ENCODE measurements around the gene NDUFS2.

Gene NDUFS2

DNA sequence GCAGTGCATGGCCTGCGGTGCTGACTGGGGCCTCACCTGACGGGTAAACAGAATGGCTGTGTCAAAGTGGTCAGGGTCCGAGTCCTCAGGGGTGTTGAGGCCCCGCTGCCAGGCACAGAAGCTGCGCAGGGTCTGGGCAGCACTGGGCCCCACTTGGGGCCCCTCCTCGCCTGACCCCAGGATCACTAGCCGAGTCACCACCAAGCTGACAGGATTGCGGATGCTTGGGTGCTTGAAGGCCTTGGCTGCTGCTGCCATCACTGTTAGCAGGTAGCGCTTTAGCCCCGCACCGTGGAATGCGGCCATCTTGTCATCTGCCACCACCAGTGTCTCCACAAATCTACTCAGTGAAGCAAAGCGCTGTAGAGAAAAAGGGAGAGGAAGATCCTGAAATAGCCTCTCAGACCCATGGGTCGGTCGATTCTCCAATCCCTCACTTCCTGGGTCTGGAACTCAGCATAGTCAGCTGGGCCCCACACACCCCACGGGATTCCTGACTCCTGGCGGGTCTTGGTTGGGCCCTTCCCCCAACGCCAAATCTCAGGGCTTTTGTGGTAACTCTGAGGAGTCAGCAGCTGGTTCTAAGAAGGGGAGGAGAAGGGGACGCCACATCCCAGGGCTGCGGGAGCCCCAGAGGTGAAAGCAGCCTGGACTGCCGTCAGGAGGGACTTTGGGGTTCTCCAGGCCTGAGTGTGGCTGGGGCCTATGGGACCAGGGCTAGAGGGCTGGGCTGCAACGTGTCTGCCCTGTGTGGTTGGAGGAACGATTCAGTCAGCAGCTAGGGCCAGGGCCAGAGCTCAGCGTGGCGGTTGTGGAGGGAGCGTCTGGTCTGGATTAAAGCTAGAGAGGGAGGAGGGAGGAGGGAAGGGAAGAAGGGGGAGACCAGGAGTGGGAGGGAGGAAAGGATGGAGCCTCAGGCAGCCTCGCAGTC, 5.4 kb upstream of the NDUFS2 start:
- peak; percentile 17 to 24 for DNase-seq

DNA sequence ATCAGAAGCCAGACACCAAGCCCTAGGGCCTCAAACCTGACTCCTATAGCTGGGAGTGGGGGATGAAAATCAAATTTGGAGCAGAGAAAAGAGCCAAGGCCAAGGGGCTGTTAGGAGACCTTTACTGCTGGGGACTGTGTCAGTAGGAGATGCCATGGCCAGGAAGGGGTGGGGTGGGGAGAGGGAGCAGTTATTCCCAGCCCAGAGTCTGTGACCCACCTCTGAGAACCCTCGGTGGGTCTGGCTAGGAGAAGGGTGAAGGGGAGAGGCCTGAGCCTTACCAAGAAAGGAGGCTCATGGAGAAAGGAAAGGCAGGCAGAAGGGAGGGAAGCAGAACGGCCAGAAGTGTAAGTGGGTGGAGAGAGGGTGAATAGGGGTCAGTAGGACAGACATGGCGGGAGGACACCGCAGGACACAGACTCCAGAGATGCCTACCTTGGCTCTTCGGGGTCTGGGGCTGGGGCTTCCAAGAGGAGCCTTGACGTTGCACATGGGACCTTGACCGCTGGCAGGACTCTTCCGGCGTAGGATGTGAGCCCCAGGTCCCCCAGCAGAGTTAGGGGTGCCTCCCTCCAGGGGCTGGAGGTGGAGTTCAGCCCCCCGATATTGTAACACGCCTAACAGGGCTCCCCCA, 4.5 kb upstream of the NDUFS2 start:
- no peak for DNase-seq

DNA sequence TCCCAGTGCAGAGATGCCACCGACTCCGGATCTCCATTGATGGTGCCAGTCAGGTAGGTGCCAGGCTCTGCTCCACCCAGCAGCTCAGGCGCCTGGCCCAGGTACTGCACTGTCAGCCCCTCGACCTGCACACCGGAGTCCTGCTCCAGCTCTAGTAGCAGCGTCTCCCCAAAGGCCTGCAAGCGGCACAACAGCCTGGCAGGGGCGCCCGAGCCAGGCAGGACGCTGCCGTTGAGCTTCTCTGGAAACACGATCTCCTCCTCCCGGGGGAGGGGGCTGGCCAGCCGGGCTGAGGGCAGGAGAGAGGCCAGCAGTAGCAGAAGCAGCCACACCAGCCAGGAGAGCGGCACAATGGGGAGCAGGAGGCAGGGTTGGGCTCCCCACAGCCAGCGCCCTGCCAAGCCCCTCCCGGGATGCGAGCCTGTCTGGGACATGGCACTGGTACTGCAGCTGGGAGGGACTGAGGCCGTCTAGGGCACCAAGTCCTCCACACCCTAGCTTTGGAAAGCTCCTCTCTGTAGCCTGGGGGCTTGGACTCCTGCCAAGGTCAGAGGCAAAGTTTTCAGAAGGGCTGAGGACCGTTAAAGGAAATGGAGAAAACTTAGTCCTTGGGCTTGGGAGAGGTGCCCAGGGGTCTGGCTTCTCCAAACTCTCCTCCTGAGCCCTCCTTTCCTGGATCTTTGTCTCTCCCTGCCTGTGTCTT, 3.8 kb upstream of the NDUFS2 start:
- peak in 1 of 2 donors; percentile 68 for DNase-seq

DNA sequence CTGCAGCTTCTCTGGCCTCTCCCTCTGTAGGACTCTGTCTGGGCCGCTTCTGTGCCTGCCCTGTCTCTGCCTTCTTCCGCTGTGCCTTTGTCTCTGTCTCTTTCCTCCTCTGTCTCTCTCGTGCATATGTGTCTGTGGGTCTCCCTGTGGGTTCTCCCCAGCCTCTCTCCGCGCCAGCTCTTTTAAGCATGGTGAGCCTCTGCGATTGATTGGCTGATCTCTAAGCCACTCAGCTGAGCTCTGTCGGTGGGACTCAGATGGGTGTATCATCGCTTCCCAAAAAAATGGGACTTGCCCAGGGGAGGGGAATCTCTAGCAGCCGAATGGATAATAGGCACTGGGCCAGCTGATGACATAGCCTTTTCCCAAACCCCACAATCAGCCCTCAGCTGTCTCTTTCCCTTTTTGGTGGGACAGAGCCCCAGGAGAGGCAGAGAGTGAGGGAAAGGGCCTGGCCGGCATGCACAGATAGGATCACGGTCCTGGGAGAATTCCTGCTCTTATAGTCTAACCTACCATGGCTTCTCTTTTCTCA, 3.2 kb upstream of the NDUFS2 start, which contains the start of gene ADAMTS4:
Gene ADAMTS4, minus strand, starts transcription at position 158 of the 535 bp plus-strand sequence. CDS start 427 bp downstream, outside the sequence.
- DNase-seq: peak; percentile 83 to 87

DNA sequence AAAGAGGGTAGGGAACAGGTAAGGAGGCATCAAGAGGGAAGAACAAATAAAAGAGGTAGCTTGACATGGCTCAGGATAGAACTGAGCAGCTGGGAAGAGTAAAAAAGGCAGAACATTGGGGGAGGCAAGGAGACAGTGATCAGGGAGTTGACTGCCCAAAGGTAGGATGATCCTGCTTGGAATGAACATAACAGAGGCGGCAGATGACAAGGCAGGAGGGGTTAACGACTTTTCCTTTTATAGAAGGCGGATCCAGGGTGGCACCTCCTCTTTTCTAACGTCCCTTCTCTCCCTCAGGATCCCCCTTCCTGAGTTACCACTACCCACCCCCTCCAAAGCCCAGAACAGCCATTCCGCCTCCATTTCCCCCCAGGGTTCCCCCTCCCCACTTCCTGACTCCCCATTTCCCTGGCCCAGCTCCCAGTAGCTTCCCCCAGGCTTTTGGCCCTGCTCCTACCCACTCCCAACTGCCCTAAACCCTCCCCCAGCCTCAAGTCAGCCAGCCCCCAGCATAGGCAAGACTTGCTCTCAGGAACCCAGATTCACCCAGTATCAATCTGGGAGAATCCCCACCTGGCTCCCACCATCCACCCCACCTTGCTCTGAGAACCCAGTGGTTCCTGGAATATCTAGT, 2.5 kb upstream of the NDUFS2 start:
- DNase-seq: no peak

DNA sequence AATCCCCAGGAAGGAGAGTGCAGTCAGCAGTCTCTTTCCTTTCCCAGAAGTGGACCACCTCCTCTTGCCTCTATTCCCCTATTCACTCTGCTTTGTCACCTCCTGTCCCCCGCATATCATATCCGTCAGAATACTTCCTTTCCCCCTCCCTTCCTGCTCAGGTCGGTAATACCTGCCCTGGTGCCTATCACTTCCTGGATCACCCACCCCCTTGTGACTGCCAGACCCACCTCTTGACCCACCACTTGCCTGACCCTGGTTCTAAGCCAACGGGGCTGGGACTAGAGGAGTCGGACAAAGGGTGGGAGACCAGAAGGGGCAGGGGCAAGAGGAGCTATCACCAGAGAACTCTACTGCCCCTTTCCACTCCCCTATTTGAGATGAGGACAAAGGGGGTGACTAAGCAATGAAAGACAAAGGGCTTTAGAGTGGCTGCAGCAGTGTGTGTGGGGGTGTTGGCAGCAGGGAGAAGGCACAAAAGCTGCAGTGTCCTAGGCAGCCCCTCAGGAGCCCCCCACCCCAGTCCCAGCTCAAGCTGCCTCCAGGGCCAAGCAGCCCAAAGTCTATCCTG, 1.7 kb upstream of the NDUFS2 start:
- peak; percentile 81 to 91 for DNase-seq

DNA sequence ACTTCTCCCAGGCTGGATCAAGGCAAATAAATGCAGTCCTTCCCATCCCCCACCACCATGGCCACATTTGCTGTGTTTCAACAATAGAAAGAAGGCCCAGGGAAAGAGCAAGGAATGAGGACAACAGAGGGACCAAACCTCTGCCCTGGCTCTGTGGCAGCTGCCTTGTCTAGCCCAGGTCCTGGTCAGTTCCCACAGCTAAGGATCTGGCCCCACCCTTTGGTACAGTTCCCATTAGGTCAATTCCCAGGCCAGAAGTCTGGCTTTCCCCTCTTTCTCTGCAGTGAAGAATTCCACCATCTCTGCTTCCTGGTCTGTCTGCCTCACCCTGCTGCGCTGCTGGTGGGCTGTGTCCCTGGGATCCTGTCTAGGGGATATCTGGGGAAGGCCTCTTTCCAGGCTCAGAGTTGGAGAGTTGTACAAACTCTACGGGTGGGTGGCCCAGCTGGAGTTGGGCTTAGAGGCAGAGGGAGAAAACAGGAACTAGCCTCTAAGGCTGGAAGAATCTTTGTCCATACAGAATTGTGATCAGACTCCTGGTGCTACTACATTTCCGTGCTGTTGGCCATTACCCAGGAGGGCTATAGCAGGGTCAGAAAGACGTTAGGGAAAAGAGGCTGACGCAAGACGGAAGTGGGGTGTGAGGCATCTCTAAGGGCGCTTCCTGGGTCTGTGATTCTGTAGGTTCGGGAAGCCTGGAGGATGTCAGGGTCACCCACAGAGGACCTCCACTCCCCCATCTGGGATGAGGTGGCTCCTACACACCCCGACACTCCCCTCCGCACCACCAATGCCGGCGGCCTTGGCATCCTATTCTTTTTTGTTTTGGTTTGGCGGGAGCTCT, 953 bp upstream of the NDUFS2 start:
- peak; percentile 28 to 54 for DNase-seq

DNA sequence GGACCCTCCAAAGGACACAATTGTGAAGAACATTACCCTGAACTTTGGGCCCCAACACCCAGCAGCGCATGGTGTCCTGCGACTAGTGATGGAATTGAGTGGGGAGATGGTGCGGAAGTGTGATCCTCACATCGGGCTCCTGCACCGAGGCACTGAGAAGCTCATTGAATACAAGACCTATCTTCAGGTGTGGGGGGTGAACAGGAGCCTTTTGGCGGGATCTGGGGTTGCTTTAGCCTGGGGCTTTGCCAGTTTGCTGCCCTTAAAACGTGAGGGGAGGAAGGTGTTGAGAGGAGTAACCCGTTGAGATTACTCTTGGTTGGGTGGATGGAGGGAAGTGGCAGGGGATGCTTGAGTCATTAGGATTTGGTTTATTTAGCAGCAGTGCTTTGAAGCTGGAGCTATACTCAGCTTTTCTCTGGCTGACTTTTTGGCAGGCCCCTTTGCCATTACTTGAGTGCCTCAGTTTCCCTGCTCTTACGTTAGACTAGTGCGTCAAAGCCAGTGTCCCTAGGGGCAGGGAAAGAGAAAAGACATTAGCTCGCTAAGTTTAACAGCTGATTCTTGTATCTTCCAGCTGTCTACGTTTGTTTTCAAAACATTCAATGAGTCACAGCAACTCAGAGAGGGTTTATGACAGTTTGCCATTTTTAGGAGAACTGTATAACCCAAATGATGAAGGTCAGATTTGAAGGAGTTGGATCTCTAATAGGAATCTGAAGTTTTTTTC, 4.4 kb downstream of the NDUFS2 start:
- DNase-seq: no peak

DNA sequence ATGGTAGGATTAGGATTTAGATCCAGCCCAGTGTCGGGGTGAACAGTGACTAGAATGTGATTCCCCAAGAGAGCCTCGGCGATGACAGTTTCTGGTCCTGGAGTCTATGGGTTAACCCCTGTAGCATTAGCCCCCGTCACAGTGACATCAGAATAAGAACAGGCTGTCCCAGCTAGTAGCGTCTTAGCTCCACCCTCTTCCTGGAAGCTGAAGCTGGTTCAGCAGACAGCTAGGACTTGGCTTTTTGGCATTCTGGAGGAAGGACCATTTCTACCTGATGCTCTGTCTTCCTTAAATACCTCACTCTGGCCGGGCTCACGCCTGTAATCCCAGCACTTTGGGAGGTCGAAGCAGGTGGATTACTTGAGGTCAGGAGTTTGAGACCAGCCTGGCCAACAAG, 5.0 kb downstream of the NDUFS2 start:
- DNase-seq: no peak

DNA sequence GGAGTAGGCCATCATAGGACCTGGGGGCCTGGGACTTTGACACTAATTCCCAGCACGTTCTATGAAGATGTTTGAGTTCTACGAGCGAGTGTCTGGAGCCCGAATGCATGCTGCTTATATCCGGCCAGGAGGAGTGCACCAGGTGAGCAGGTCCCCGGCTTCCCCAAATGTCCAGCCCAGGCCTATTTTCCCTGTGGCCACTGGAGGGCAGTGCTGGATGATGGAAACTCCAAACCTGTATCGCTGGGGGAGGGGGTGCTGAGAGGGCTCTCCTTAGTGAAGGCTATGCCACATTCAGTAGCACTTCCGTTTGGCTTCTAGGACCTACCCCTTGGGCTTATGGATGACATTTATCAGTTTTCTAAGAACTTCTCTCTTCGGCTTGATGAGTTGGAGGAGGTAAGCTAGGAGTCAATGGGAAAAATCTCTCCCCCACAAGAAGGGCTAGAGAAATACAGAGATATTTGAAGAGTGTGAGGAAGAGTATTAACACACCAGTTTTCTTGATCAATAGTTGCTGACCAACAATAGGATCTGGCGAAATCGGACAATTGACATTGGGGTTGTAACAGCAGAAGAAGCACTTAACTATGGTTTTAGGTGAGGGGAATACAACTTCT, 7.7 kb downstream of the NDUFS2 start:
- peak; percentile 42 to 64 for DNase-seq

DNA sequence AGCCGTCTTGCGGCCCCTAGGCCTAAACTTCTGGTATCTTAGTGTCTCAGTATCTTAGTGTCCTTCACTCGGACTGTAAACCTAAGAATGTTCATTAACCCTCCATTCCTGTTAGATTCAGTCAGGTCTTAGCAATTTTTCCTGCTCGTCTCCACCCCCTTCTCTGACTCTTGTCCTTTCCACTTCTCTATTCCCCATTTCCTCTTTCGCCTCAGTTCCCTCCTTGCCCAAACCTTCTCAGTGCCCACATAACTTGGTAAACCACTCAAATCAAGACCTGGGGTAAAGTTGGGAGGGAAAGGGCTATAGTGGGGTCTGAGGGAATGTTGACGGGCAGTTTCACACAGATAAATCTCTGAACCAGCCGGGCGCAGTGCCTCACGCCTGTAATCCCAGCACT, 12.2 kb downstream of the NDUFS2 start:
- DNase-seq: no peak

DNA sequence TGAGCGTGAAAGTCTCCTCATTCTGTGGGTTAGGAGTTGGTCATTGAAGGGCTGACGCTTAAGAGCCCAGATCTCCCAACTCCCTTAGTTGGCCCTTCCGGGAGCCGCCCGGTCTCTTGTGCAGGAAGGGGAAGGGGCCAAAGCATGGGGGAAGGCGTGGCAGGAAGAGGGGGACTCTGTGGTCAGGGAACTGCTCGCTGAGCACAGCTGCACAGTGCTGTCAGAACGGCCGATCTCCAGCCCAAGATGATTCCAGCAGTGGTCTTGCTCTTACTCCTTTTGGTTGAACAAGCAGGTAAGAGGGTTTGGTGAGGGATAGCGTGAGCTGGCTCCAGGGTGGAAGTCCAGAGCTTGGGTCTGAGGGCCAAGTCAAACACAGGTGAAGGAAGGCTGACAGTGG, 12.9 kb downstream of the NDUFS2 start, which contains the start of gene FCER1G:
Gene FCER1G, plus strand, starts transcription at position 220 of the 400 bp plus-strand sequence. Its CDS starts 27 bp downstream, at position 247.
- DNase-seq: peak in 1 of 2 donors; percentile 22

DNA sequence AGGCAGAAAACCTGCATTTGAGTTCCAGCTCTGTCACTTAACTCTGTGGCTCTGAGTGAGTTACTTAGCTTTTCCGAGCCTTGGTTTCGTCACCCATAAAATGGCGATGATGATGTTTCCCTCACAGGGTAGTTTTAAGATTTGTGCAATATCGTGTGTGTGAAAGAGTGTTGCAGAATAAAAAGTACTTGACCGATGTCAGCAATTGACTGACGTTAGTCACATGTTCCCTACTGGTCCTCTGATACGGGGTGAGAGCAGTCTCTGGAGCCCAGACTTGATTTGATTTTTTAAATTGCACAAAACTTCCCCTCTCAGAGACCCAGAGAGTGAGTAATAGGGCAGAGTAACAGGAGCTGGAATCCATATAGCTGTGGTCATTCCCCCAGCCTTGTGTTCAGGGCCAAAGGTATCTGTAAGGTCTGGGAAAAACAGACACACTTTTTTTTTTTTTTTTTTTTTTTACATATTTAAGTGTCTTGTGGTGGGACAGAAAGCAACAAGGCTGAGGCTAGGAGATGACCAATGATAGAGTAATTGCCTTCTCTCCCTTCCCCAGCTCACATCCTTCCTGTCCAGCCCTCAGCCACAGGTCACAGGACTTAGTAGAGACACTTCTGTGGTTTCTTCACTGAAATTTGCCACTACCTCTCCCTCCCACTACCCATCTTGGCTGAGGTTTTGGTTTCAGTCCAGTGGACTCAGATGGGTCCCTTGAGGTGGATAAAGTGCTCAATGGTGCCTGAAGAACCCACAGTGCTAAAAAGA, 15.0 kb downstream of the NDUFS2 start:
- DNase-seq: peak in 1 of 2 donors; percentile 6

DNA sequence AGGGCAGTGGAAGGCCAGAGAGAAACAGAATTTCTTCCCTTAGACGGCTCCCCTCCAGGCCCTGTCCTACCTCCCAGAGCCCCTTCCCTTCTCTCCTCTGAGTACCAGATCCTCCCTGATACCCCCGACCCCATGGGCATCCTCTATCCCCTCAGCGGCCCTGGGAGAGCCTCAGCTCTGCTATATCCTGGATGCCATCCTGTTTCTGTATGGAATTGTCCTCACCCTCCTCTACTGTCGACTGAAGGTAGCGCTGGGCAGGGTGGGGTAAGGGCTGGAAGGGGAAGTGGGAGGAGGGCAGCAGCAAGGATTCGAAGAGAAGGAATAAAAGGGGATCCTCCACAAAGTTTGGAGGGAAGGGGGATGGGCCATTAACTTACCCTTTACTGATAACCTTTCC, 15.7 kb downstream of the NDUFS2 start:
- DNase-seq: no peak

DNA sequence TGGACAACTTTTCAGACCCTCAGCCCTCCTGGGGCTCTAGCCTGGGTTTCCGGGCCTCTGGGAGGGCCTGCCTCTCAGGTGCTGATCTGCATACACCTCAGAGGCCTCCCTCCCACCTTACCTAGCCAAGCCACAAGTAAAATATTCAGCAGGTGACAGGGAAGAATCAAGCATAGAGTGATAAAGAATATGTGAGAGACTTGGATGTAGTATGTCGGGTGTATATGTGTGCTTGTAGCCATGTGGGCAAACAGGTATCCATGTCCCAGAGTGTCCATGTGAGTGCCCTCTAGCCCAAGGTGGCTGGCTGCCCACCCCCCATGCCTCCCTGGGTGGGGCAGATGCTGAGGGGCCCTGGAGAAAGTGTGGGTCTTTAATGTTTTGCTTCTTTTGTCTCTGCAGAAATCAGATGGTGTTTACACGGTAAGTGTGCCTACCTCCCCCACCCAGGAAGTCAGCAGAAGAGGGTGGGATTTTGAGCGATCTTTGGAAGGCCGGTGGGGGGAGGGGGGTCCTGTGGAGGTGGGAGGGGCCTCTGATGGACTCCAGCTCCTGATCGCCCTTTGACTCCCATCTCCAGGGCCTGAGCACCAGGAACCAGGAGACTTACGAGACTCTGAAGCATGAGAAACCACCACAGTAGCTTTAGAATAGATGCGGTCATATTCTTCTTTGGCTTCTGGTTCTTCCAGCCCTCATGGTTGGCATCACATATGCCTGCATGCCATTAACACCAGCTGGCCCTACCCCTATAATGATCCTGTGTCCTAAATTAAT, 16.3 kb downstream of the NDUFS2 start:
- no peak for DNase-seq

DNA sequence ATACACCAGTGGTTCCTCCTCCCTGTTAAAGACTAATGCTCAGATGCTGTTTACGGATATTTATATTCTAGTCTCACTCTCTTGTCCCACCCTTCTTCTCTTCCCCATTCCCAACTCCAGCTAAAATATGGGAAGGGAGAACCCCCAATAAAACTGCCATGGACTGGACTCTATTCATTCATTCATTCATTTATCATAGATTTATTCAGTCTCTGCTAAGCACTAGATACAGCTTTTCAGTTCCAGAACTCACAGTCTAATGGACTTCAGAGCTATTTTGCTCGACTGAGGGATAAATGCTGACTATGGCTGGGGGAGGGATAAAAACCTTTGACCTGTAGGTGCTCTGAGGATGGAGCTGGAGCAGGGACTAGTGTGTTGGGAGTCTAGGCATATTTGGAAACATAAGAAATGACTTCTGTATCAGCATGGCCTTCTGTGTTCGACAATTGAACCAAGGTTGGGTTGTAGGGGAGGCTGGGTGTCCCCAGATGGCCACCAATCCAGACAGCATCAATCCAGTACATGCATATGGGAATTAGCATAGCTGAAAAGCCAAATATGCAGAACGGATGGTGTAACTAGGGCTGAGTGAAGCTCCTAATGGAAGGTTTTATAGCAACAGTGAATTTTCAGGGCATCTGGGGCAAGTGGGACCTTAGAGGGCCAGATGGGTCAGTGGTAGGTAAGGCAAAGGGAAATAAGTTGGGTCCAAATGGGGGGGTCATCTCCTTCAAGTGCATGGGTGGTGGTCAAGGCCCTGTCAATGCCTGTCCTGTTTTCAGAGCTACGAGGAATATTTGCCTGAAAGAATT, 17.1 kb downstream of the NDUFS2 start:
- no peak for DNase-seq

DNA sequence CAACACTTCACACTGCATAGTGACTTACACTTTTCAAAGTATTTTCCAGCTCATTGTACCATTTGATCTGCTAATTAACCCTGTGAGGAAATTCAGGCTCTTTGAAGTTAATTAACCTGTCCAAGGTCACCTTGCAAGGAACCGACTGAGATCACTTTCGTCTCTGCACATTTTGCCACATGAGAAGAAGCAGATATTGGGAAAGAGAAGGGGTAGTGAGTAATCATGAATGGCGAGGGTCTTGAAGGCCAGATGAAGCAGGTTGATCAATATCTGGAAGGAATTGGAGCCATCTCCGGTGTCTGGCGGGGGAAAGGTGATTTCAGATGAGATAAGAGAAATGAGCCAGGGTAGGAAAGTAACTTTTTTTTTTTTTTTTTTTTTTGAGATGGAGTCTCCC, 17.8 kb downstream of the NDUFS2 start:
- no peak for DNase-seq
